ENCODE results near the gene ITGB1BP1. TPM values are rescaled to one million over a fixed set of nuclear protein-coding genes. Genes with fewer than 3 reads are reported as not detected.

Gene ITGB1BP1
- total RNA-seq, 1 donor from 2014 or later, result 17.3 TPM

GRCh38 chr2:9355716-9356115, 67.6 kb downstream of the ITGB1BP1 start:
- H3K36me3 Mint-ChIP-seq, result peaks cover 47% of the 10 kb centered on the region
- Histone ChIP-seq H3K27ac (no peak overlapping the region), H3K4me2 (peak overlapping the region; percentile 60)

DNA sequence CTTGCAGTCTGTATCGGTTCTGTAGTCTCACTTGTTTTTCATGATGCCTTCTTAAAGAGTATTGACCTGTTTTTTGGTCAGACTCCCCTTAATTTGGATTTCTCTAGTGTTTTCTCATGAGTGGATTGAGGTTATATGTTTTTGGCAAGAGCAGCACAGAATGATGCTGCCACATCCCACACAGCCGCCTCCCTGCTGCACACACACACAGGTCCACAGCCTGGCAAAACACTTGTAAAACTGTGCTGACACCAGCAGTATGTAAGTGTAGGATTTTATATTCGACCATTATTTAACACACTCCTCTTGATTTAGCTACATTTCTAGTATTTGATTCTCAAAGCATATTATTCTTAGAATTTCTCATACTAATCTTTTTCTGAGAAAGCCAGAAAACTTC, 68.1 kb downstream of the ITGB1BP1 start:
- Histone ChIP-seq H3F3A (ENCODE audit: low read depth) (peaks cover 10% of the 10 kb centered on the region), H3K27ac (no peak overlapping the region), H2AFZ (replicated peaks) (no peak overlapping the region), H3K79me2 (ENCODE audit: low read depth) (no peaks in the 10 kb centered on the region), H3K27me3 (no peaks in the 10 kb centered on the region), H3K9ac (no peak overlapping the region), H3K4me2 (no peak overlapping the region), H3K4me1 (peaks cover 15% of the 10 kb centered on the region), H3K36me3 (peaks cover 6% of the 10 kb centered on the region), H4K20me1 (ENCODE audit: low read depth) (peaks cover 21% of the 10 kb centered on the region), H3K9me3 (ENCODE audit: low read depth) (no peaks in the 10 kb centered on the region), H3K4me3 (no peak overlapping the region)
- Mint-ChIP-seq H3K27me3 (ENCODE audit: insufficient read depth, low read depth) (peaks cover 4% of the 10 kb centered on the region), H3K36me3 (peaks cover 48% of the 10 kb centered on the region), H3K4me3 (no peak overlapping the region), H3K9me3 (no peaks in the 10 kb centered on the region), H3K27ac (no peak overlapping the region), H3K4me1 (peaks cover 36% of the 10 kb centered on the region)
- TF ChIP-seq EZH2phosphoT487 (IDR thresholded peaks at IDR 0.05), result no peak
- no peak for TF ChIP-seq EZH2 (IDR thresholded peaks at IDR 0.05)
- TF ChIP-seq, protein P1, sequence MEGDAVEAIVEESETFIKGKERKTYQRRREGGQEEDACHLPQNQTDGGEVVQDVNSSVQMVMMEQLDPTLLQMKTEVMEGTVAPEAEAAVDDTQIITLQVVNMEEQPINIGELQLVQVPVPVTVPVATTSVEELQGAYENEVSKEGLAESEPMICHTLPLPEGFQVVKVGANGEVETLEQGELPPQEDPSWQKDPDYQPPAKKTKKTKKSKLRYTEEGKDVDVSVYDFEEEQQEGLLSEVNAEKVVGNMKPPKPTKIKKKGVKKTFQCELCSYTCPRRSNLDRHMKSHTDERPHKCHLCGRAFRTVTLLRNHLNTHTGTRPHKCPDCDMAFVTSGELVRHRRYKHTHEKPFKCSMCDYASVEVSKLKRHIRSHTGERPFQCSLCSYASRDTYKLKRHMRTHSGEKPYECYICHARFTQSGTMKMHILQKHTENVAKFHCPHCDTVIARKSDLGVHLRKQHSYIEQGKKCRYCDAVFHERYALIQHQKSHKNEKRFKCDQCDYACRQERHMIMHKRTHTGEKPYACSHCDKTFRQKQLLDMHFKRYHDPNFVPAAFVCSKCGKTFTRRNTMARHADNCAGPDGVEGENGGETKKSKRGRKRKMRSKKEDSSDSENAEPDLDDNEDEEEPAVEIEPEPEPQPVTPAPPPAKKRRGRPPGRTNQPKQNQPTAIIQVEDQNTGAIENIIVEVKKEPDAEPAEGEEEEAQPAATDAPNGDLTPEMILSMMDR (IDR thresholded peaks at IDR 0.05), result no peak
- DNase-seq (ENCODE audit: low spot score), result no peak

More at GRCh38 chr2:9355716-9356115, 67.6 kb downstream of the ITGB1BP1 start:
- H3K4me1 ChIP-seq, result peaks cover 15% of the 10 kb centered on the region
- no peaks in the 10 kb centered on the region for H3K9me3 ChIP-seq (ENCODE audit: low read depth)
- Mint-ChIP-seq H3K27me3 (ENCODE audit: insufficient read depth, low read depth) (peaks cover 4% of the 10 kb centered on the region), H3K27ac (peak overlapping the region; percentile 10), H3K4me3 (peak overlapping the region; percentile 8), H3K9me3 (no peaks in the 10 kb centered on the region), H3K4me1 (peaks cover 36% of the 10 kb centered on the region)
- H2AFZ ChIP-seq (replicated peaks), result no peak overlapping the region
- H3K4me3 ChIP-seq, result no peak overlapping the region
- peaks cover 6% of the 10 kb centered on the region for H3K36me3 ChIP-seq
- peaks cover 10% of the 10 kb centered on the region for H3F3A ChIP-seq (ENCODE audit: low read depth)
- DNase-seq (ENCODE audit: low spot score), result no peak
- no peaks in the 10 kb centered on the region for H3K27me3 ChIP-seq
- TF ChIP-seq, protein P1 (IDR thresholded peaks at IDR 0.05), result no peak
- no peak for TF ChIP-seq EZH2phosphoT487 (IDR thresholded peaks at IDR 0.05)
- no peaks in the 10 kb centered on the region for H3K79me2 ChIP-seq (ENCODE audit: low read depth)
- peaks cover 20% of the 10 kb centered on the region for H4K20me1 ChIP-seq (ENCODE audit: low read depth)
- no peak overlapping the region for H3K9ac ChIP-seq

DNA sequence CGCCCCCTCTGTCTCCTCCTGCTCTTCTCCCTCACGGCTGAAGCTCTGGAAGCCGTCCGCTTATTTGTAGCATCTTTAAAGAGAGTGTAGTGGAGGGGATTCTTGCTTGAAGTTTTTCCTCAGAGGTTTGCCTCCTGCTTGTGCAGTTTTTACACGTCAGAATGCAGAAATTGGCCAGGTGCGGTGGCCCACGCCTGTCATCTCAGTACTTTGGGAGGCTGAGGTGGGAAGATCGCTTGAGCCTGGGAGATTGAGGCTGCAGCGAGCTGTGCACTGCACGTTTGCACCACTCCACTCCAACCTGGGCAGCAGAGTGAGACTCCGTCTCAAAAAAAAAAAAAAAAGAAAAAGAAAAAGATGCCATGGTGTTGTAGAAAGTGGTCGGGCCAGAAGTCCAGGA, 69.0 kb downstream of the ITGB1BP1 start:
- peaks cover 6% of the 10 kb centered on the region for H3K36me3 ChIP-seq
- Mint-ChIP-seq H3K36me3 (peaks cover 40% of the 10 kb centered on the region), H3K27ac (no peak overlapping the region), H3K4me3 (no peak overlapping the region), H3K4me1 (peaks cover 36% of the 10 kb centered on the region), H3K9me3 (no peaks in the 10 kb centered on the region), H3K27me3 (ENCODE audit: insufficient read depth, low read depth) (peaks cover 4% of the 10 kb centered on the region)
- peaks cover 15% of the 10 kb centered on the region for H3K4me1 ChIP-seq
- no peak overlapping the region for H3K27ac ChIP-seq
- no peaks in the 10 kb centered on the region for H3K27me3 ChIP-seq
- TF ChIP-seq, protein P1 (IDR thresholded peaks at IDR 0.05), result no peak
- no peak for TF ChIP-seq EZH2phosphoT487 (IDR thresholded peaks at IDR 0.05)
- no peak for TF ChIP-seq EZH2 (IDR thresholded peaks at IDR 0.05)
- no peak overlapping the region for H3K9ac ChIP-seq
- no peak for DNase-seq (ENCODE audit: low spot score)
- H3K79me2 ChIP-seq (ENCODE audit: low read depth), result no peaks in the 10 kb centered on the region
- no peak overlapping the region for H2AFZ ChIP-seq (replicated peaks)
- H4K20me1 ChIP-seq (ENCODE audit: low read depth), result peaks cover 21% of the 10 kb centered on the region
- no peaks in the 10 kb centered on the region for H3K9me3 ChIP-seq (ENCODE audit: low read depth)
- no peak overlapping the region for H3K4me3 ChIP-seq
- H3K4me2 ChIP-seq, result no peak overlapping the region
- H3F3A ChIP-seq (ENCODE audit: low read depth), result peaks cover 10% of the 10 kb centered on the region

Other genes with a start within 250 kb of the ITGB1BP1 start
- 26.1 and 31.7 TPM in 2 replicates for gene ASAP2, start 216.7 kb downstream of the ITGB1BP1 start, total RNA-seq (ENCODE audit: low replicate concordance)
- gene CPSF3, start 126 bp upstream of the ITGB1BP1 start, total RNA-seq (ENCODE audit: low replicate concordance), result 129 and 199 TPM in 2 replicates
- gene IAH1, start 51.0 kb upstream of the ITGB1BP1 start, total RNA-seq (ENCODE audit: low replicate concordance), result 22.4 and 45.6 TPM in 2 replicates
- gene ADAM17, start 132.3 kb upstream of the ITGB1BP1 start, total RNA-seq (ENCODE audit: low replicate concordance), result 49.7 and 72.1 TPM in 2 replicates
- gene YWHAQ, start 207.5 kb upstream of the ITGB1BP1 start, total RNA-seq (ENCODE audit: low replicate concordance), result 468 and 655 TPM in 2 replicates

All from neural progenitor cell (in vitro differentiated cells).